ENCODE measurements around the gene TUFM.

TUFM gene

GRCh38 chr16:28802235-28803019 lies 43.7 kb downstream of the TUFM start:
- peak; percentile 26 to 52 for DNase-seq (ENCODE audit: low read depth in 1 of 2, low spot score in 1 of 2)
